Natural killer cell (primary cell): ENCODE measurements around the gene TTC23. TPM values are rescaled to one million over a fixed set of nuclear protein-coding genes. Genes with fewer than 3 reads are reported as not detected.

ENCODE experiments used
- ATAC-seq, 3 donors: fragments of 150-1000 bp in 2 of 3; fragments of 200-7000 bp in 1 of 3; cut with Tn5 transposase; 1 replicate in 1 of 3; 2 replicates in 2 of 3; pipeline ENCODE4 v1.10.0; 2021; ENCODE audit warnings: mild to moderate bottlenecking in 2 of 3, moderate library complexity in 2 of 3
- DNase-seq, 2 donors: peaks; one replicate each; pipeline versions ENCODE4 v3.0.0 to v3.0.0-alpha.2; 2013 to 2021; ENCODE audit warnings: mixed read lengths in 1 of 2
- H3K27ac ChIP-seq: one replicate; pipeline ENCODE4 v1.5.1; 2013; ENCODE audit warnings: mild to moderate bottlenecking, low read length
- H3K27me3 ChIP-seq: one replicate; pipeline ENCODE4 v1.6.1; 2013; ENCODE audit warnings: low read length; ENCODE audit not compliant: control insufficient read depth, insufficient read depth
- H3K36me3 ChIP-seq: one replicate; pipeline ENCODE4 v1.6.1; 2013; ENCODE audit warnings: low read length; ENCODE audit not compliant: control insufficient read depth, insufficient read depth
- H3K4me1 ChIP-seq: one replicate; pipeline ENCODE4 v1.6.1; 2013; ENCODE audit warnings: low read length; ENCODE audit not compliant: control insufficient read depth, insufficient read depth
- H3K4me3 ChIP-seq: one replicate; pipeline ENCODE4 v1.5.1; 2013; ENCODE audit warnings: low read length
- H3K9me3 ChIP-seq: one replicate; pipeline ENCODE4 v1.6.1; 2013; ENCODE audit warnings: low read length; ENCODE audit not compliant: control insufficient read depth, insufficient read depth
- H3K27ac Mint-ChIP-seq, 2 donors: one replicate each; pipeline ENCODE4 v1.8.0; 2022; ENCODE audit warnings: mild to moderate bottlenecking in 2 of 2, mixed read lengths in 2 of 2, moderate library complexity in 1 of 2
- H3K27me3 Mint-ChIP-seq, 2 donors: one replicate each; pipeline ENCODE4 v1.8.0; 2022; ENCODE audit warnings: low read depth in 2 of 2, mixed read lengths in 2 of 2
- H3K36me3 Mint-ChIP-seq: one replicate; pipeline ENCODE4 v1.8.0; 2022; ENCODE audit warnings: mixed read lengths
- H3K4me1 Mint-ChIP-seq, 2 donors: one replicate each; pipeline ENCODE4 v1.8.0; 2022; ENCODE audit warnings: mixed read lengths in 2 of 2
- H3K4me3 Mint-ChIP-seq: one replicate; pipeline ENCODE4 v1.8.0; 2022; ENCODE audit warnings: mild to moderate bottlenecking, moderate library complexity, mixed read lengths
- H3K9me3 Mint-ChIP-seq, 2 donors: one replicate each; pipeline ENCODE4 v1.8.0; 2022; ENCODE audit warnings: mixed read lengths in 2 of 2
- CTCF ChIP-seq: fragments of 200-600 bp; IDR thresholded peaks from one replicate; pipeline ENCODE4 v1.8.0; 2022; ENCODE audit warnings: antibody characterized with exemption
- WGBS: methylation state at CpG from one replicate; pipeline ENCODE4 v1.1.7; 2013; ENCODE audit warnings: missing lambda C conversion rate; ENCODE audit not compliant: insufficient coverage; 5-methylcytosine and 5-hydroxymethylcytosine counted together
- intact Hi-C: fragments of 100-400 bp; cut with micrococcal nuclease; formaldehyde crosslinking; loops from one replicate; pipeline ENCODE4 v1.14.2; 2022
- total RNA-seq, 4 donors: library from RNA; stranded (reverse); fragments of 120-200 nt in 1 of 4; gene quantifications; one replicate each; pipeline versions ENCODE4 v1.2.3 to v1.2.4, GENCODE V29; 2013 to 2022

The TTC23 gene
- total RNA-seq, 3 donors from 2014 or later (not counting 1 experiment from before 2014, with no cell fraction given) = 0.75 to 1.1 (median 1.0) TPM

- H3K4me1 Mint-ChIP-seq = no peaks in the 10 kb centered on the region
- no peak for ATAC-seq
- 84% methylated on average over 3 of the region's 3 CpGs for WGBS
- Histone ChIP-seq H3K36me3 (no peaks in the 10 kb centered on the region), H3K27ac (no peak overlapping the region), H3K9me3 (no peaks in the 10 kb centered on the region), H3K4me3 (no peak overlapping the region), H3K27me3 (no peaks in the 10 kb centered on the region), H3K4me1 (peaks cover 4% of the 10 kb centered on the region)
- H3K27ac Mint-ChIP-seq = no peak overlapping the region
- H3K27me3 Mint-ChIP-seq = peaks cover 0 to 4% of the 10 kb centered on the region in 2 donors
- DNase-seq = no peak
- intact Hi-C loops = no loop called here
- TF ChIP-seq CTCF = no peak
- no peaks in the 10 kb centered on the region for H3K36me3 Mint-ChIP-seq
- H3K4me3 Mint-ChIP-seq = no peak overlapping the region
- no peaks in the 10 kb centered on the region for H3K9me3 Mint-ChIP-seq
Measured at GRCh38 chr15:99127773-99128172, 121.6 kb downstream of the TTC23 start.

- intact Hi-C loops = no loop called here
- no peaks in the 10 kb centered on the region for H3K36me3 ChIP-seq
- no peak overlapping the region for H3K4me3 ChIP-seq
- Mint-ChIP-seq H3K27me3 (peaks cover 0 to 4% of the 10 kb centered on the region in 2 donors), H3K9me3 (no peaks in the 10 kb centered on the region), H3K27ac (no peak overlapping the region), H3K4me3 (no peak overlapping the region), H3K36me3 (no peaks in the 10 kb centered on the region), H3K4me1 (no peaks in the 10 kb centered on the region)
- DNase-seq (no peak), ATAC-seq (no peak)
- WGBS = 88% methylated on average over 3 of the region's 3 CpGs
- no peak for TF ChIP-seq CTCF
- H3K9me3 ChIP-seq = no peaks in the 10 kb centered on the region
- no peaks in the 10 kb centered on the region for H3K27me3 ChIP-seq
- peaks cover 4% of the 10 kb centered on the region for H3K4me1 ChIP-seq
- no peak overlapping the region for H3K27ac ChIP-seq
Measured at GRCh38 chr15:99126930-99127329, 122.5 kb downstream of the TTC23 start.

- intact Hi-C loops = no loop called here
- no peaks in the 10 kb centered on the region for H3K9me3 Mint-ChIP-seq
- H3K27ac Mint-ChIP-seq = no peak overlapping the region
- TF ChIP-seq CTCF = no peak
- no peaks in the 10 kb centered on the region for H3K36me3 ChIP-seq
- H3K4me3 ChIP-seq = no peak overlapping the region
- no peak for DNase-seq
- H3K27ac ChIP-seq = no peak overlapping the region
- H3K4me1 Mint-ChIP-seq = no peaks in the 10 kb centered on the region
- ATAC-seq = no peak
- 85% methylated on average over 7 of the region's 7 CpGs for WGBS
- no peak overlapping the region for H3K4me3 Mint-ChIP-seq
- H3K36me3 Mint-ChIP-seq = no peaks in the 10 kb centered on the region
- peaks cover 4% of the 10 kb centered on the region for H3K4me1 ChIP-seq
- no peaks in the 10 kb centered on the region for H3K9me3 ChIP-seq
- H3K27me3 Mint-ChIP-seq = peaks cover 0 to 4% of the 10 kb centered on the region in 2 donors
- H3K27me3 ChIP-seq = no peaks in the 10 kb centered on the region
Measured at GRCh38 chr15:99126131-99126588, 123.2 kb downstream of the TTC23 start.
